ENCODE results near the gene GGN.

DNA sequence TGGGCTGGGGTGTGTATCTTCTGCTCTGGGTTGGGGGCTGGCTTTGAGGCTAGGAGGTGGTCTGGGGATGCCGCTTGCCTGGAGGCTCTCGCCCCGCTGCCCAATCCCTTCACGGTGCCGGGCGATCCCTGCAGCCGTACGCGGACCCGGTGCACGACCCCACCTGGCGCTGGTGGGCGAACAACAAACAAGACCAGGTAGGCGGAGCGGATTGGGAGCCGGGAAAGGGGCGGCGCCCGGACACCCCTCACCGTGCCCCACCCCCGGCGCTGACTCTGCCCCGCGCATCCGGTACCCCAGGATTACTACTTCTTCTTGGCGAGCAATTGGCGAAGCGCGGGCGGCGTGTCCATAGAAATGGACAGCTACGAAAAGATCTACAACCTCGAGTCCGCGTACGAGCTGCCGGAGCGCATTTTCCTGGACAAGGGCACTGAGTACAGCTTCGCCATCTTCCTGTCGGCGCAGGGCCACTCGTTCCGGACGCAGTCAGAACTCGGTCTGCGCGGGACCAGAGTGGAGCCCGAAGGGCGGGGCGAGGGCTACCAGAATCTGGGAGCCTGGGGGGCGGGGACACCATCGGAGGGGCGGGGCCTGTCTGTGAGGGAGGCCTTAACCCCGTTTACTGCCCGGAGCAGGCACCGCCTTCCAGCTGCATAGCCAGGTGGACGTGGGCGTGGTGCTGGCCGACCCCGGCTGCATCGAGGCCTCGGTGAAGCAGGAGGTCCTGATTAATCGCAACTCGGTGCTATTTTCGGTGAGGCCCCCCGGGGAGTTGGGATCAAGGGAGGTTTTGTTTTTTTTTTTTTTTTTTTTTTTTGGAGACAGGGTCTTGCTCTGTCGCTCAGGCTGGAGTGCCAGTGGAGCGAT lies 25.5 kb downstream of the GGN start:
- TF ChIP-seq, protein P1, sequence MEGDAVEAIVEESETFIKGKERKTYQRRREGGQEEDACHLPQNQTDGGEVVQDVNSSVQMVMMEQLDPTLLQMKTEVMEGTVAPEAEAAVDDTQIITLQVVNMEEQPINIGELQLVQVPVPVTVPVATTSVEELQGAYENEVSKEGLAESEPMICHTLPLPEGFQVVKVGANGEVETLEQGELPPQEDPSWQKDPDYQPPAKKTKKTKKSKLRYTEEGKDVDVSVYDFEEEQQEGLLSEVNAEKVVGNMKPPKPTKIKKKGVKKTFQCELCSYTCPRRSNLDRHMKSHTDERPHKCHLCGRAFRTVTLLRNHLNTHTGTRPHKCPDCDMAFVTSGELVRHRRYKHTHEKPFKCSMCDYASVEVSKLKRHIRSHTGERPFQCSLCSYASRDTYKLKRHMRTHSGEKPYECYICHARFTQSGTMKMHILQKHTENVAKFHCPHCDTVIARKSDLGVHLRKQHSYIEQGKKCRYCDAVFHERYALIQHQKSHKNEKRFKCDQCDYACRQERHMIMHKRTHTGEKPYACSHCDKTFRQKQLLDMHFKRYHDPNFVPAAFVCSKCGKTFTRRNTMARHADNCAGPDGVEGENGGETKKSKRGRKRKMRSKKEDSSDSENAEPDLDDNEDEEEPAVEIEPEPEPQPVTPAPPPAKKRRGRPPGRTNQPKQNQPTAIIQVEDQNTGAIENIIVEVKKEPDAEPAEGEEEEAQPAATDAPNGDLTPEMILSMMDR (IDR thresholded peaks at IDR 0.05), result no peak
- no peak for TF ChIP-seq POLR2A (IDR thresholded peaks at IDR 0.05)

All from lower leg skin (tissue), 3 donors.